Neuronal stem cell (in vitro differentiated cells): ENCODE data around the gene SYVN1.

Experiments used
- DNase-seq: peaks from one replicate; pipeline ENCODE4 v3.0.0-alpha.2; 2013; ENCODE audit warnings: low spot score
- H2AFZ ChIP-seq: one replicate; pipeline ENCODE4 v1.6.1; 2013; ENCODE audit warnings: mild to moderate bottlenecking, low read length, inconsistent platforms
- H2AK5ac ChIP-seq: 2 replicates; pipeline ENCODE4 v1.6.1; 2013; ENCODE audit warnings: low read depth, mild to moderate bottlenecking, inconsistent platforms, low read length, moderate library complexity, mixed read lengths
- H2BK120ac ChIP-seq: 2 replicates; pipeline ENCODE4 v1.6.1; 2013; ENCODE audit warnings: low read depth, mild to moderate bottlenecking, inconsistent platforms, low read length, moderate library complexity, mixed read lengths
- H2BK12ac ChIP-seq: one replicate; pipeline ENCODE4 v1.6.1; 2013; ENCODE audit warnings: low read length, inconsistent platforms
- H2BK15ac ChIP-seq: 2 replicates; pipeline ENCODE4 v1.6.1; 2013; ENCODE audit warnings: mild to moderate bottlenecking, low read length, inconsistent platforms, mixed read lengths
- H2BK5ac ChIP-seq: one replicate; pipeline ENCODE4 v1.6.1; 2013; ENCODE audit warnings: inconsistent platforms, mild to moderate bottlenecking, low read length, moderate library complexity
- H3K14ac ChIP-seq: one replicate; pipeline ENCODE4 v1.6.1; 2013; ENCODE audit warnings: low read length, inconsistent platforms
- H3K18ac ChIP-seq: 2 replicates; pipeline ENCODE4 v1.6.1; 2013; ENCODE audit warnings: low read length, inconsistent platforms
- H3K23ac ChIP-seq: 2 replicates; pipeline ENCODE4 v1.6.1; 2013; ENCODE audit warnings: low read depth, mild to moderate bottlenecking, mixed read lengths, low read length, inconsistent platforms; ENCODE audit not compliant: poor library complexity
- H3K27ac ChIP-seq: replicated peaks from 3 replicates; pipeline ENCODE4 v1.5.1; 2013; ENCODE audit warnings: low read length, inconsistent platforms
- H3K27me3 ChIP-seq, 3 experiments: 2 replicates each; pipeline ENCODE4 v1.6.1; 2013; ENCODE audit warnings: low read length in 3 of 3, mild to moderate bottlenecking in 2 of 3, inconsistent platforms in 1 of 3, low read depth in 1 of 3, mixed read lengths in 1 of 3, moderate library complexity in 1 of 3; ENCODE audit not compliant: control insufficient read depth in 3 of 3, insufficient read depth in 3 of 3
- H3K36me3 ChIP-seq, 2 donors: replicated peaks in 1 of 2; 2 replicates each; pipeline ENCODE4 v1.6.1; 2013; ENCODE audit warnings: low read length in 2 of 2; ENCODE audit not compliant: control insufficient read depth in 2 of 2, insufficient read depth in 2 of 2
- H3K4ac ChIP-seq: 2 replicates; pipeline ENCODE4 v1.6.1; 2013; ENCODE audit warnings: inconsistent platforms, mild to moderate bottlenecking, low read length, moderate library complexity
- H3K4me1 ChIP-seq, 2 donors: 1 replicate in 1 of 2; 2 replicates in 1 of 2; pipeline ENCODE4 v1.6.1; 2013; ENCODE audit warnings: low read length in 2 of 2, low read depth in 1 of 2; ENCODE audit not compliant: control insufficient read depth in 2 of 2, insufficient read depth in 1 of 2
- H3K4me2 ChIP-seq: one replicate; pipeline ENCODE4 v1.6.1; 2013; ENCODE audit warnings: mild to moderate bottlenecking, low read length, inconsistent platforms; ENCODE audit not compliant: insufficient read depth, poor library complexity, severe bottlenecking
- H3K4me3 ChIP-seq, 2 donors: 2 replicates each; pipeline ENCODE4 v1.5.1; 2013; ENCODE audit warnings: low read length in 2 of 2, mild to moderate bottlenecking in 2 of 2, inconsistent platforms in 1 of 2, moderate library complexity in 1 of 2
- H3K79me1 ChIP-seq: one replicate; pipeline ENCODE4 v1.6.1; 2013; ENCODE audit warnings: low read depth, mild to moderate bottlenecking, inconsistent platforms, low read length, moderate library complexity
- H3K9ac ChIP-seq: one replicate; pipeline ENCODE4 v1.6.1; 2013; ENCODE audit warnings: mild to moderate bottlenecking, low read depth, low read length, inconsistent platforms; ENCODE audit not compliant: poor library complexity
- H3K9me3 ChIP-seq, 2 donors: replicated peaks in 1 of 2; 2 replicates each; pipeline versions ENCODE3 to v1.6.1; 2013; ENCODE audit warnings: low read length in 2 of 2, mild to moderate bottlenecking in 2 of 2, inconsistent platforms in 1 of 2, low read depth in 1 of 2, mixed read lengths in 1 of 2, moderate library complexity in 1 of 2; ENCODE audit not compliant: control insufficient read depth in 2 of 2, insufficient read depth in 1 of 2
- H4K8ac ChIP-seq: one replicate; pipeline ENCODE4 v1.6.1; 2013; ENCODE audit warnings: low read depth, mild to moderate bottlenecking, inconsistent platforms, low read length, moderate library complexity
- H4K91ac ChIP-seq: one replicate; pipeline ENCODE4 v1.6.1; 2013; ENCODE audit warnings: low read length, low read depth, mild to moderate bottlenecking, inconsistent platforms; ENCODE audit not compliant: poor library complexity
- WGBS, 2 donors: extraction: QIAGEN DNeasy Blood & Tissue Kit; methylation state at CpG; one replicate each; pipeline ENCODE4 v1.1.7; 2013; ENCODE audit warnings: missing lambda C conversion rate in 2 of 2, mixed read lengths in 1 of 2; ENCODE audit not compliant: insufficient read length in 2 of 2, insufficient replicate concordance in 1 of 2; ENCODE audit errors: extremely low coverage in 2 of 2; 5-methylcytosine and 5-hydroxymethylcytosine counted together

SYVN1 gene

GRCh38 chr11:65108469-65109123, 25.7 kb downstream of the SYVN1 start:
- no peak overlapping the region for H3K23ac ChIP-seq
- H3K14ac ChIP-seq = no peak overlapping the region
- no peak overlapping the region for H2AK5ac ChIP-seq
- peaks cover 6 to 29% of the 10 kb centered on the region in 2 donors for H3K36me3 ChIP-seq
- H4K91ac ChIP-seq = no peak overlapping the region
- no peak overlapping the region for H3K4me2 ChIP-seq
- no peak overlapping the region for H3K27ac ChIP-seq
- peaks cover 9% of the 10 kb centered on the region for H3K79me1 ChIP-seq
- H2BK12ac ChIP-seq = no peak overlapping the region
- peaks cover 7 to 18% of the 10 kb centered on the region in 2 donors for H3K4me1 ChIP-seq
- no CpG with 5 or more reads among the region's 38 CpGs for WGBS, 2 donors
- no peak overlapping the region for H3K4ac ChIP-seq
- H2AFZ ChIP-seq = no peak overlapping the region
- no peak overlapping the region for H2BK15ac ChIP-seq
- no peak overlapping the region for H3K9ac ChIP-seq
- DNase-seq = no peak
- H4K8ac ChIP-seq = no peak overlapping the region
- no peak overlapping the region for H2BK5ac ChIP-seq
- H3K27me3 ChIP-seq = no peaks in the 10 kb centered on the region
- H3K18ac ChIP-seq = no peak overlapping the region
- H2BK120ac ChIP-seq = no peak overlapping the region
- H3K9me3 ChIP-seq = no peaks in the 10 kb centered on the region
- H3K4me3 ChIP-seq = no peak overlapping the region

DNA sequence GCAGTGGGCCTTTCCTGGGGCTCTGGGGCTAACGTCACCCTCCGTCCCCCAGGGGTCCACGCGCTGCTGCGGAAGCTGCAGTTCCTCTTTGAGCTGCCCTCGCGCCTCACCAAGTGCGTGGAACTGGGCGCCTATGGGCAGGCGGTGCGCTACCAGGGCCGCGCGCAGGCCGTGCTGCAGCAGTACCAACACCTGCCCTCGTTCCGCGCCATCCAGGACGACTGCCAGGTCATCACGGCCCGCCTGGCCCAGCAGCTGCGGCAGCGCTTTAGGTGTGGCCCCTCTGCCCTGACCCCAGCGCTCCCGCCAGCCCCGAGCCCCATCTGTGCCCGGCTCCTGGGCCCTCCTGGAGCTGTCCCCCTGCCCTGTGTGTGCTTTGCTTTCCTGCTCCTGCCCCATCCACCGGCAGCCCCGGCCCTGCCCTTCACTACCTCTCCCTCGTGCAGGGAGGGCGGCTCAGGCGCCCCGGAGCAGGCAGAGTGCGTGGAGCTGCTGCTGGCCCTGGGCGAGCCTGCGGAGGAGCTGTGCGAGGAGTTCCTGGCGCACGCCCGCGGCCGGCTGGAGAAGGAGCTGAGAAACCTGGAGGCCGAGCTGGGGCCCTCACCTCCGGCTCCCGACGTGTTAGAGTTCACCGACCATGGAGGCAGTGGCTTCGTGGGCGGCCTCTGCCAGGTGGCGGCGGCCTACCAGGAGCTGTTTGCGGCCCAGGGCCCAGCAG, 26.4 kb downstream of the SYVN1 start:
- H2BK15ac ChIP-seq = no peak overlapping the region
- no CpG with 5 or more reads among the region's 52 CpGs for WGBS, 2 donors

DNA sequence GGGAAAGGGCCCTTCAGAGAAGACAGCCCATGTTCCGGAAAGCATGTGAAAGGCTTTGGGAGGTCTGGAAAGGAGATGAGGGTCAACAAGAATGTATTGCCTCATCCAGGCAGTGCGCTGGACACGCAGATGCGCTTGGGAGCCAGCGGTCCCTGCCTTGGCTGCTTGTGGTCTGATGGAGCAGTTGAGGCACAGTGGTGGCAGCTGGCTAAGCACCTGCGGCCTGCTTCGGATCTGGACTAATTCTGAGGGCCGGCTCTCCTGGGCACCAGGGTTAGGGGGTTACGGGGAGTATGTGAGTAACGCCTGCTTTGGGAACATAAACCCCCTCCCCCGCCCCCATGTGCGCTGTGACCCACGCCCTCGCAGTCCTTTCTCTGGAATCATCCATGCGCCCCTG, 27.2 kb downstream of the SYVN1 start:
- Histone ChIP-seq H2BK15ac (no peak overlapping the region), H4K8ac (no peak overlapping the region), H3K79me1 (peaks cover 4% of the 10 kb centered on the region), H2BK5ac (no peak overlapping the region), H3K36me3 (peaks cover 8 to 24% of the 10 kb centered on the region in 2 donors), H2BK120ac (no peak overlapping the region), H3K14ac (no peak overlapping the region), H3K18ac (no peak overlapping the region), H3K27ac (no peak overlapping the region), H3K4me3 (no peak overlapping the region), H3K9me3 (no peaks in the 10 kb centered on the region), H4K91ac (no peak overlapping the region), H2AFZ (no peak overlapping the region), H3K9ac (peak overlapping the region; percentile 50), H3K4me1 (peaks cover 5 to 11% of the 10 kb centered on the region in 2 donors), H3K4me2 (no peak overlapping the region), H2BK12ac (no peak overlapping the region), H3K23ac (no peak overlapping the region), H2AK5ac (no peak overlapping the region), H3K4ac (no peak overlapping the region), H3K27me3 (no peaks in the 10 kb centered on the region)
- WGBS, 2 donors = no CpG with 5 or more reads among the region's 15 CpGs
- DNase-seq = no peak

More for the DNA sequence above, 26.4 kb downstream of the SYVN1 start:
- Histone ChIP-seq H3K27me3 (no peaks in the 10 kb centered on the region), H3K4ac (no peak overlapping the region), H3K4me2 (no peak overlapping the region), H2BK120ac (no peak overlapping the region), H4K91ac (no peak overlapping the region), H3K18ac (no peak overlapping the region), H3K4me3 (no peak overlapping the region), H2BK12ac (peak overlapping the region; percentile 36), H4K8ac (peak overlapping the region; percentile 43), H3K14ac (no peak overlapping the region), H3K27ac (no peak overlapping the region), H3K36me3 (peaks cover 6 to 24% of the 10 kb centered on the region in 2 donors), H2BK5ac (no peak overlapping the region), H3K4me1 (peaks cover 6 to 13% of the 10 kb centered on the region in 2 donors), H2AFZ (no peak overlapping the region), H3K9me3 (no peaks in the 10 kb centered on the region), H3K79me1 (peaks cover 6% of the 10 kb centered on the region), H3K9ac (no peak overlapping the region), H3K23ac (peak overlapping the region; percentile 71), H2AK5ac (no peak overlapping the region)
- DNase-seq = no peak

DNA sequence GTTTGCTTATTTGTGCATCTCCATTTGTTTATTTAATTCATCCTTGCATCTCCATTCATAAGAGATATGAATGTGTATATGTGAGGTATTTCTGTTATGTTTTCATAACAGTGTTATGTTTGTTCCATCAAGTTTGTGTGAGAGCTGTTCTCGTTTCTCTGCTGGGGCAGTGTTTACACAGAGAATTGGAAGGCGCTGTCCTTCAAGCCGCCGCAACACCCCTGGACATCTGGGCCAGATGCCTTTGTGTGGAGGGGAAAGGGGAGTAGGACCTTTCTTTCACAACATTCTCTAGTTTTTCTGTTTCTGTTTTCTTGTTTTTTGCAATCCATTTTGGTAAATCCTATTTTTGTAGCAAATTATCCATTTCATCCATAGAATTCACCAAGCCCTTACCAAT, 29.7 kb downstream of the SYVN1 start:
- no peak for DNase-seq
- peaks cover 6 to 24% of the 10 kb centered on the region in 2 donors for H3K36me3 ChIP-seq
- H2AK5ac ChIP-seq = no peak overlapping the region
- H2BK15ac ChIP-seq = no peak overlapping the region
- no peak overlapping the region for H3K18ac ChIP-seq
- no peaks in the 10 kb centered on the region for H3K27me3 ChIP-seq
- peaks cover 1% of the 10 kb centered on the region for H3K79me1 ChIP-seq
- no CpG with 5 or more reads among the region's 4 CpGs for WGBS, 2 donors
- H3K4me3 ChIP-seq = no peak overlapping the region
- H3K4me1 ChIP-seq = no peaks in the 10 kb centered on the region
- H4K8ac ChIP-seq = no peak overlapping the region
- no peak overlapping the region for H3K23ac ChIP-seq
- H3K27ac ChIP-seq = no peak overlapping the region
- H3K9ac ChIP-seq = no peak overlapping the region
- H2BK5ac ChIP-seq = no peak overlapping the region
- H2AFZ ChIP-seq = no peak overlapping the region
- no peak overlapping the region for H3K4me2 ChIP-seq
- H2BK12ac ChIP-seq = no peak overlapping the region
- no peak overlapping the region for H2BK120ac ChIP-seq
- no peaks in the 10 kb centered on the region for H3K9me3 ChIP-seq
- H3K4ac ChIP-seq = no peak overlapping the region
- H4K91ac ChIP-seq = no peak overlapping the region
- no peak overlapping the region for H3K14ac ChIP-seq
